Measurements from ENCODE around the gene TALDO1. TPM values are rescaled to one million over a fixed set of nuclear protein-coding genes. Genes with fewer than 3 reads are reported as not detected.

The TALDO1 gene
- 261 and 277 TPM in 2 replicates for total RNA-seq

GRCh38 chr11:747158-748006 lies at the start of gene TALDO1:
TALDO1 (plus strand) TSS chr11:747464; CDS start chr11:747482, 18 bp downstream.
- intact Hi-C loops (cut with micrococcal nuclease), result loop anchor here (1.0 to 5.0 kb wide), 2 partner anchors 50 to 52 kb away; partner anchors contain the start of genes DEAF1, SLC25A22 and TMEM80

- intact Hi-C loops (cut with micrococcal nuclease), result loop anchor here (5.0 kb wide), 1 partner anchor 161 kb away; the partner anchor contains the start of genes HRAS and LRRC56
These were observed 49.4 kb upstream of the TALDO1 start for GRCh38 chr11:697811-698311.

GRCh38 chr11:698493-699115 lies 48.7 kb upstream of the TALDO1 start:
- intact Hi-C loops (cut with micrococcal nuclease), result loop anchor here (5.0 kb wide), 1 partner anchor 161 kb away; the partner anchor contains the start of genes HRAS and LRRC56

- intact Hi-C loops (cut with micrococcal nuclease), result loop anchor here (5.0 kb wide), 1 partner anchor 162 kb away; the partner anchor contains the start of genes HRAS and LRRC56
These were observed 48.2 kb upstream of the TALDO1 start for GRCh38 chr11:699116-699508.

- intact Hi-C loops (cut with micrococcal nuclease), result loop anchor here (5.0 kb wide), 1 partner anchor 162 kb away; the partner anchor contains the start of genes HRAS and LRRC56
These were observed 47.5 kb upstream of the TALDO1 start for GRCh38 chr11:699753-700152.

- intact Hi-C loops (cut with micrococcal nuclease), result no loop called here
These were observed 45.4 kb upstream of the TALDO1 start for GRCh38 chr11:701741-702461.

- intact Hi-C loops (cut with micrococcal nuclease), result no loop called here
These were observed 44.5 kb upstream of the TALDO1 start for GRCh38 chr11:702462-703461.

- intact Hi-C loops (cut with micrococcal nuclease), result no loop called here
These were observed 43.8 kb upstream of the TALDO1 start for GRCh38 chr11:703506-703905.

- intact Hi-C loops (cut with micrococcal nuclease), result no loop called here
These were observed 43.0 kb upstream of the TALDO1 start for GRCh38 chr11:704228-704674.

- intact Hi-C loops (cut with micrococcal nuclease), result no loop called here
These were observed 42.3 kb upstream of the TALDO1 start for GRCh38 chr11:704781-705645.

- intact Hi-C loops (cut with micrococcal nuclease), result no loop called here
These were observed 41.4 kb upstream of the TALDO1 start, which contains the start of gene EPS8L2 for GRCh38 chr11:705646-706438. EPS8L2 (plus strand) TSS chr11:706231; CDS start chr11:709408, 3,177 bp downstream.

- intact Hi-C loops (cut with micrococcal nuclease), result no loop called here
These were observed 40.8 kb upstream of the TALDO1 start for GRCh38 chr11:706439-706956.

- intact Hi-C loops (cut with micrococcal nuclease), result no loop called here
These were observed 40.1 kb upstream of the TALDO1 start for GRCh38 chr11:706957-707816.

GRCh38 chr11:707817-708420 lies 39.3 kb upstream of the TALDO1 start:
- intact Hi-C loops (cut with micrococcal nuclease), result no loop called here

GRCh38 chr11:708511-708910 lies 38.8 kb upstream of the TALDO1 start:
- intact Hi-C loops (cut with micrococcal nuclease), result no loop called here

All from T-helper 2 cell treated with Interferon-gamma antibody and Interleukin-4, amounts not matched to agents 100 ng/mL and 5 ng/mL, for 36 hours (primary cell).